Measurements from ENCODE around the gene GPR156.
A peak's percentile ranks its signal among the peaks of the same experiment; 100 is the strongest.

- TF ChIP-seq CTCF (IDR thresholded peaks at IDR 0.05) (no peak), POLR2AphosphoS5 (IDR thresholded peaks at IDR 0.05) (peak in 1 of 2 donors; percentile 29), EP300 (IDR thresholded peaks at IDR 0.05) (peak in 2 of 4 donors; percentile 21 to 24)
Measured at GRCh38 chr3:120162400-120162799, 122.6 kb downstream of the GPR156 start.

Data from upper lobe of left lung (tissue), 4 donors.